Spleen (tissue), 11 donors: ENCODE results near the gene PARP1. TPM values are rescaled to one million over a fixed set of nuclear protein-coding genes. Genes with fewer than 3 reads are reported as not detected.
A peak's percentile ranks its signal among the peaks of the same experiment; 100 is the strongest.

Experiments
- DNase-seq: peaks from one replicate; pipeline ENCODE4 v3.0.0-alpha.2; 2020
- H3K27ac ChIP-seq, 8 donors: fragments of 200-600 bp; sonication (generic) in 7 of 8; 1 replicate in 4 of 8; 2 replicates in 4 of 8; pipeline versions ENCODE4 v1.5.0 to v1.8.0; 2016 to 2021; ENCODE audit warnings: inconsistent platforms in 4 of 8, mild to moderate bottlenecking in 4 of 8, moderate library complexity in 1 of 8
- H3K27me3 ChIP-seq, 7 donors: fragments of 200-600 bp; sonication (generic) in 6 of 7; replicated peaks in 1 of 7; 1 replicate in 4 of 7; 2 replicates in 3 of 7; pipeline versions ENCODE4 v1.5.0 to v1.8.0; 2016 to 2021; ENCODE audit warnings: inconsistent platforms in 3 of 7, mild to moderate bottlenecking in 1 of 7
- H3K36me3 ChIP-seq, 6 donors: fragments of 200-600 bp; sonication (generic) in 5 of 6; 1 replicate in 4 of 6; 2 replicates in 2 of 6; pipeline versions ENCODE4 v1.5.0 to v1.8.0; 2016 to 2021; ENCODE audit warnings: inconsistent platforms in 2 of 6
- H3K4me1 ChIP-seq, 6 donors: fragments of 200-600 bp; sonication (generic) in 5 of 6; 1 replicate in 3 of 6; 2 replicates in 3 of 6; pipeline versions ENCODE4 v1.5.0 to v1.8.0; 2016 to 2021; ENCODE audit warnings: inconsistent platforms in 3 of 6
- H3K4me3 ChIP-seq, 8 donors: fragments of 200-600 bp; sonication (generic) in 7 of 8; 1 replicate in 4 of 8; 2 replicates in 4 of 8; pipeline versions ENCODE4 v1.5.0 to v1.8.0; 2016 to 2021; ENCODE audit warnings: inconsistent platforms in 4 of 8, mild to moderate bottlenecking in 4 of 8, moderate library complexity in 2 of 8
- H3K9me3 ChIP-seq, 8 donors: fragments of 200-600 bp; sonication (generic) in 7 of 8; 1 replicate in 4 of 8; 2 replicates in 4 of 8; pipeline versions ENCODE4 v1.5.0 to v1.8.0; 2016 to 2021; ENCODE audit warnings: inconsistent platforms in 4 of 8
- CTCF ChIP-seq, 11 experiments: fragments of 200-600 bp in 7 of 11; fragments of 450-650 bp in 4 of 11; sonication (generic) in 4 of 11; IDR thresholded peaks in 8 of 11; conservative IDR thresholded peaks in 3 of 11; 1 replicate in 7 of 11; 2 replicates in 4 of 11; pipeline versions ENCODE4 v1.4.0 to v1.8.0; 2016 to 2021; ENCODE audit warnings: antibody characterized with exemption in 11 of 11, inconsistent platforms in 4 of 11, mild to moderate bottlenecking in 1 of 11
- POLR2A ChIP-seq, 3 donors: fragments of 450-650 bp; IDR thresholded peaks; one replicate each; pipeline ENCODE4 v1.5.1; 2017; ENCODE audit warnings: antibody characterized with exemption in 3 of 3, mild to moderate bottlenecking in 1 of 3
- POLR2AphosphoS5 ChIP-seq, 3 donors: sonication (generic); formaldehyde crosslinking; IDR thresholded peaks; one replicate each; pipeline ENCODE4 v1.5.1; 2017; ENCODE audit warnings: antibody characterized with exemption in 3 of 3
- WGBS, 5 donors: extraction: QIAGEN DNeasy Blood & Tissue Kit in 3 of 5; methylation state at CpG; one replicate each; pipeline versions ENCODE4 v1.1.5 to v1.1.7; 2013 to 2018; 5-methylcytosine and 5-hydroxymethylcytosine counted together
- intact Hi-C: fragments of 100-400 bp; cut with DNase I; formaldehyde crosslinking; loops from one replicate; pipeline ENCODE4 v1.15.0; 2023; ENCODE audit warnings: low total_unique reads
- polyA plus RNA-seq, 3 donors: library from polyadenylated mRNA; stranded (reverse); fragments of 200-250 nt; gene quantifications; one replicate each; pipeline ENCODE4 v1.2.1, GENCODE V29; 2013
- total RNA-seq, 7 donors: library from RNA; depleted of rRNA in 3 of 7; stranded (reverse); fragments of >200 nt in 3 of 7; fragmentation: NEBNext Ultra II Directional in 4 of 7; extraction: Animal tissue kit (Norgen Biotek cat#: 25700) in 4 of 7; gene quantifications; one replicate each; pipeline versions ENCODE4 v1.1.0 to v1.2.1, GENCODE V29; 2016 to 2021
- donor health status: healthy with polysubstance abuse.
- donor health status: DM: no; HTN: no; CAD: no; lungs with moderate emphysema.
- donor health status: DM: no; HTN: no; CAD: no.
- donor health status: Bipolar disorder and iron deficiency.
- donor health status: healthy.
- donor health status: DM: no; HTN: no; CAD: no.
- donor health status: DM: yes; HTN: yes; CAD: no.

PARP1 gene
- total and polyA plus RNA-seq, 10 donors, result 39.2 to 213 (median 125) TPM

GRCh38 chr1:226409392-226409791, 1.5 kb upstream of the PARP1 start:
- no peak for DNase-seq
- no peaks in the 10 kb centered on the region for H3K9me3 ChIP-seq
- H3K27me3 ChIP-seq, result no peaks in the 10 kb centered on the region
- peaks cover 21 to 35% (median 31%) of the 10 kb centered on the region in 6 donors for H3K4me1 ChIP-seq
- no peak overlapping the region for H3K4me3 ChIP-seq
- H3K27ac ChIP-seq, result no peak overlapping the region
- no peak for TF ChIP-seq POLR2A (IDR thresholded peaks at IDR 0.05)
- TF ChIP-seq CTCF (IDR thresholded peaks at IDR 0.05 in 8 of 11, conservative IDR thresholded peaks at IDR 0.05 in 3 of 11), result no peak
- no peak for TF ChIP-seq POLR2AphosphoS5 (IDR thresholded peaks at IDR 0.05)
- intact Hi-C loops, result no loop called here
- no peaks in the 10 kb centered on the region for H3K36me3 ChIP-seq
- 89 to 99% (median 94%) methylated on average over 4 of the region's 4 CpGs for WGBS, 5 donors

GRCh38 chr1:226408285-226409184, 642 bp upstream of the PARP1 start:
- H3K27me3 ChIP-seq, result no peaks in the 10 kb centered on the region
- H3K36me3 ChIP-seq, result no peaks in the 10 kb centered on the region
- intact Hi-C loops, result no loop called here
- peak; percentile 90 for DNase-seq
- peak overlapping the region in 7 of 8 donors; percentile 86 to 100 (median 97) for H3K4me3 ChIP-seq
- WGBS, 5 donors, result 67 to 75% (median 70%) methylated on average over 21 to 25 of the region's 25 CpGs
- H3K4me1 ChIP-seq, result peaks cover 30 to 44% (median 40%) of the 10 kb centered on the region in 6 donors
- H3K9me3 ChIP-seq, result no peaks in the 10 kb centered on the region
- TF ChIP-seq POLR2A (IDR thresholded peaks at IDR 0.05), result no peak
- TF ChIP-seq POLR2AphosphoS5 (IDR thresholded peaks at IDR 0.05), result no peak
- peak in 2 of 11 experiments; percentile 41 to 44 for TF ChIP-seq CTCF (IDR thresholded peaks at IDR 0.05 in 8 of 11, conservative IDR thresholded peaks at IDR 0.05 in 3 of 11)
- peak overlapping the region; percentile 77 to 95 (median 90) for H3K27ac ChIP-seq

- DNase-seq, result no peak
- H3K4me3 ChIP-seq, result peak overlapping the region; percentile 69 to 100 (median 96)
- H3K9me3 ChIP-seq, result no peaks in the 10 kb centered on the region
- 0 to 1% (median 0%) methylated on average over 4 of the region's 4 CpGs for WGBS, 5 donors
- H3K27ac ChIP-seq, result peak overlapping the region; percentile 77 to 95 (median 90)
- H3K36me3 ChIP-seq, result peaks cover 0 to 10% (median 2%) of the 10 kb centered on the region in 6 donors
- H3K4me1 ChIP-seq, result peaks cover 39 to 58% (median 52%) of the 10 kb centered on the region in 6 donors
- H3K27me3 ChIP-seq, result no peaks in the 10 kb centered on the region
- intact Hi-C loops, result no loop called here
- no peak for TF ChIP-seq POLR2A (IDR thresholded peaks at IDR 0.05)
- TF ChIP-seq CTCF (IDR thresholded peaks at IDR 0.05 in 8 of 11, conservative IDR thresholded peaks at IDR 0.05 in 3 of 11), result no peak
- no peak for TF ChIP-seq POLR2AphosphoS5 (IDR thresholded peaks at IDR 0.05)
These were observed 745 bp downstream of the PARP1 start for GRCh38 chr1:226407199-226407496.

GRCh38 chr1:226406401-226406881, 1.5 kb downstream of the PARP1 start:
- no peaks in the 10 kb centered on the region for H3K9me3 ChIP-seq
- WGBS, 5 donors, result 5 to 9% (median 7%) methylated on average over 10 of the region's 10 CpGs
- no peak for TF ChIP-seq CTCF (IDR thresholded peaks at IDR 0.05 in 8 of 11, conservative IDR thresholded peaks at IDR 0.05 in 3 of 11)
- TF ChIP-seq POLR2AphosphoS5 (IDR thresholded peaks at IDR 0.05), result no peak
- no peak for TF ChIP-seq POLR2A (IDR thresholded peaks at IDR 0.05)
- no peak for DNase-seq
- intact Hi-C loops, result no loop called here
- peaks cover 0 to 17% (median 9%) of the 10 kb centered on the region in 6 donors for H3K36me3 ChIP-seq
- H3K4me3 ChIP-seq, result peak overlapping the region; percentile 69 to 100 (median 96)
- H3K27me3 ChIP-seq, result no peaks in the 10 kb centered on the region
- peak overlapping the region; percentile 44 to 95 (median 90) for H3K27ac ChIP-seq
- H3K4me1 ChIP-seq, result peaks cover 39 to 65% (median 55%) of the 10 kb centered on the region in 6 donors
